OCI-LY7 (cell line): ENCODE measurements around the gene AOPEP. TPM values are rescaled to one million over a fixed set of nuclear protein-coding genes. Genes with fewer than 3 reads are reported as not detected.
A peak's percentile ranks its signal among the peaks of the same experiment; 100 is the strongest.

Experiments used
- BruUV-seq: library from RNA; stranded (reverse); fragments of 400-500 nt; replicated peaks from 2 replicates; lab custom pipeline; 2021; lab: Mats Ljungman, UMichigan
- CTCF ChIA-PET: fragments of 300-600 bp; sonication (Branson Sonifier 250); formaldehyde crosslinking; loops from one replicate; lab custom pipeline; 2022; ENCODE audit warnings: antibody characterized with exemption; ENCODE audit not compliant: unreplicated experiment; lab: Charles Lee
- POLR2A ChIA-PET: fragments of 300-600 bp; sonication (Branson Sonifier 250); formaldehyde crosslinking; loops from one replicate; lab custom pipeline; 2022; ENCODE audit warnings: antibody characterized with exemption; lab: Charles Lee
- DNase-seq: peaks from one replicate; pipeline ENCODE4 v3.0.0-alpha.2; 2015; ENCODE audit warnings: low spot score
- H2AFZ ChIP-seq: fragments of 200-600 bp; sonication (generic), shearing (Covaris generic); 2 replicates; pipeline ENCODE4 v1.6.1; 2014; ENCODE audit warnings: mild to moderate bottlenecking, antibody characterized with exemption, low read length, moderate library complexity
- H3K27ac ChIP-seq: fragments of 200-600 bp; sonication (generic); 2 replicates; pipeline ENCODE4 v1.5.1; 2014; ENCODE audit warnings: mixed run types, low read depth, mild to moderate bottlenecking, moderate library complexity, low read length, inconsistent platforms; ENCODE audit not compliant: poor library complexity, severe bottlenecking
- H3K36me3 ChIP-seq: fragments of 200-600 bp; sonication (generic); 2 replicates; pipeline ENCODE4 v1.6.1; 2014; ENCODE audit warnings: mild to moderate bottlenecking, antibody characterized with exemption, low read length, moderate library complexity, mixed read lengths; ENCODE audit not compliant: insufficient read depth
- H3K4me1 ChIP-seq: fragments of 200-600 bp; sonication (generic); 2 replicates; pipeline ENCODE4 v1.5.1; 2014; ENCODE audit warnings: mild to moderate bottlenecking, low read length; ENCODE audit not compliant: insufficient read depth, poor library complexity, severe bottlenecking
- H3K4me2 ChIP-seq: fragments of 200-600 bp; sonication (generic); 2 replicates; pipeline ENCODE4 v1.6.1; 2014; ENCODE audit warnings: mild to moderate bottlenecking, low read length
- H3K4me3 ChIP-seq: fragments of 200-600 bp; sonication (generic); 2 replicates; pipeline ENCODE4 v1.5.1; 2014; ENCODE audit warnings: mild to moderate bottlenecking, low read depth, low read length; ENCODE audit not compliant: poor library complexity, severe bottlenecking
- H3K79me2 ChIP-seq: fragments of 200-600 bp; sonication (generic); 2 replicates; pipeline ENCODE4 v1.6.1; 2016; ENCODE audit warnings: low read depth, mild to moderate bottlenecking, low read length, moderate library complexity, mixed read lengths; ENCODE audit not compliant: insufficient read depth
- H3K9me2 ChIP-seq: fragments of 200-600 bp; sonication (generic); 2 replicates; pipeline ENCODE4 v1.6.1; 2016; ENCODE audit warnings: mild to moderate bottlenecking, low read length, mixed read lengths; ENCODE audit not compliant: insufficient read depth
- H3K9me3 ChIP-seq: fragments of 200-600 bp; sonication (generic); 2 replicates; pipeline ENCODE4 v1.6.1; 2014; ENCODE audit warnings: mild to moderate bottlenecking, mixed run types, low read length, mixed read lengths
- H4K20me1 ChIP-seq: fragments of 200-600 bp; sonication (generic); 2 replicates; pipeline ENCODE4 v1.6.1; 2014; ENCODE audit warnings: mild to moderate bottlenecking, antibody characterized with exemption, low read length, moderate library complexity, mixed read lengths; ENCODE audit not compliant: insufficient read depth
- CTCF ChIP-seq: fragments of 200-600 bp; sonication (generic); conservative IDR thresholded peaks from 2 replicates; pipeline ENCODE4 v1.5.1; 2014; ENCODE audit warnings: mild to moderate bottlenecking, antibody characterized with exemption, low read length, moderate library complexity, mixed read lengths
- EZH2phosphoT487 ChIP-seq: fragments of 200-600 bp; sonication (generic); IDR thresholded peaks from 2 replicates; pipeline ENCODE4 v1.6.1; 2018; ENCODE audit warnings: low read depth, borderline replicate concordance, mild to moderate bottlenecking, mixed run types, antibody characterized with exemption, low read length, moderate library complexity, mixed read lengths
- intact Hi-C: fragments of 100-400 bp; cut with micrococcal nuclease; formaldehyde crosslinking; loops from one replicate; pipeline ENCODE4 v1.10.0; 2022; ENCODE audit not compliant: unreplicated experiment
- total RNA-seq, 2 experiments: library from RNA; depleted of rRNA in 1 of 2; stranded (reverse); fragments of >200 nt in 1 of 2; shearing (Covaris generic) in 1 of 2; gene quantifications; 2 replicates each; pipeline ENCODE4 v1.2.3, GENCODE V29; 2014 to 2022

Gene AOPEP
- total RNA-seq, 2 experiments from 2014 or later, result 17.3 to 24.3 TPM

GRCh38 chr9:95030920-95031642 lies 304.6 kb downstream of the AOPEP start:
- POLR2A ChIA-PET, result no interaction called here
- intact Hi-C loops, result no loop called here
- H3K27ac ChIP-seq, result no peak overlapping the region
- H3K36me3 ChIP-seq, result no peaks in the 10 kb centered on the region
- H3K9me2 ChIP-seq, result no peaks in the 10 kb centered on the region
- CTCF ChIA-PET, result no interaction called here
- no peaks in the 10 kb centered on the region for H3K79me2 ChIP-seq
- no peaks in the 10 kb centered on the region for H3K9me3 ChIP-seq
- H3K4me3 ChIP-seq, result no peak overlapping the region
- H3K4me1 ChIP-seq, result peaks cover 18% of the 10 kb centered on the region
- DNase-seq, result no peak
- no peak overlapping the region for H2AFZ ChIP-seq
- no peak overlapping the region for H3K4me2 ChIP-seq
- H4K20me1 ChIP-seq, result no peaks in the 10 kb centered on the region
- no peak for TF ChIP-seq EZH2phosphoT487
- TF ChIP-seq CTCF, result no peak
- BruUV-seq, result no TSS peak

GRCh38 chr9:95031711-95032461 lies 305.4 kb downstream of the AOPEP start:
- H3K79me2 ChIP-seq, result no peaks in the 10 kb centered on the region
- CTCF ChIA-PET, result no interaction called here

More at GRCh38 chr9:95031711-95032461, 305.4 kb downstream of the AOPEP start:
- no peak for TF ChIP-seq EZH2phosphoT487
- TF ChIP-seq CTCF, result no peak
- no peak overlapping the region for H3K27ac ChIP-seq
- BruUV-seq, result no TSS peak
- peaks cover 18% of the 10 kb centered on the region for H3K4me1 ChIP-seq
- H3K4me3 ChIP-seq, result no peak overlapping the region
- no peaks in the 10 kb centered on the region for H3K9me3 ChIP-seq
- intact Hi-C loops, result no loop called here
- peak overlapping the region; percentile 39; the same call in 1 of the 2 replicates for H3K4me2 ChIP-seq
- H2AFZ ChIP-seq, result no peak overlapping the region
- peak; percentile 11 for DNase-seq
- POLR2A ChIA-PET, result no interaction called here
- no peaks in the 10 kb centered on the region for H3K36me3 ChIP-seq
- H3K9me2 ChIP-seq, result no peaks in the 10 kb centered on the region
- no peaks in the 10 kb centered on the region for H4K20me1 ChIP-seq
